Suprapubic skin (tissue), 4 donors: ENCODE data around the gene LRRC61. TPM values are rescaled to one million over a fixed set of nuclear protein-coding genes. Genes with fewer than 3 reads are reported as not detected.

Experiments used
- DNase-seq, 2 donors: peaks; one replicate each; pipeline ENCODE4 v3.0.0-alpha.2; 2019; ENCODE audit warnings: low spot score in 2 of 2
- H3K27ac ChIP-seq: fragments of 200-600 bp; sonication (generic); one replicate; pipeline ENCODE4 v1.5.1; 2019
- H3K27me3 ChIP-seq: fragments of 200-600 bp; sonication (generic); one replicate; pipeline ENCODE4 v1.5.1; 2019
- H3K36me3 ChIP-seq: fragments of 200-600 bp; sonication (generic); one replicate; pipeline ENCODE4 v1.5.1; 2019
- H3K4me1 ChIP-seq: fragments of 200-600 bp; sonication (generic); one replicate; pipeline ENCODE4 v1.5.1; 2019
- H3K4me3 ChIP-seq: fragments of 200-600 bp; sonication (generic); one replicate; pipeline ENCODE4 v1.5.1; 2019; ENCODE audit warnings: mild to moderate bottlenecking
- H3K9me3 ChIP-seq: fragments of 200-600 bp; sonication (generic); one replicate; pipeline ENCODE4 v1.5.1; 2019
- EP300 ChIP-seq: sonication (generic); formaldehyde crosslinking; IDR thresholded peaks from one replicate; pipeline ENCODE4 v1.6.1; 2017; ENCODE audit warnings: antibody characterized with exemption
- POLR2A ChIP-seq, 2 donors: fragments of 450-650 bp; IDR thresholded peaks; one replicate each; pipeline ENCODE4 v1.6.1; 2017; ENCODE audit warnings: antibody characterized with exemption in 2 of 2, mild to moderate bottlenecking in 2 of 2, moderate library complexity in 2 of 2
- POLR2AphosphoS5 ChIP-seq, 3 donors: sonication (generic); formaldehyde crosslinking; IDR thresholded peaks; one replicate each; pipeline ENCODE4 v1.6.1; 2017; ENCODE audit warnings: antibody characterized with exemption in 3 of 3
- WGBS: methylation state at CpG from one replicate; pipeline ENCODE4 v1.1.5; 2018; 5-methylcytosine and 5-hydroxymethylcytosine counted together
- total RNA-seq, 4 donors: library from RNA; depleted of rRNA; stranded (reverse); fragments of >200 nt; gene quantifications; one replicate each; pipeline ENCODE4 v1.1.0, GENCODE V29; 2016
- TF ChIP-seq, protein P1 (sequence below), 2 donors: fragments of 200-600 bp in 1 of 2; fragments of 450-650 bp in 1 of 2; sonication (generic) in 1 of 2; IDR thresholded peaks; one replicate each; pipeline ENCODE4 v1.5.1; 2016 to 2019; ENCODE audit warnings: antibody characterized with exemption in 2 of 2, mild to moderate bottlenecking in 1 of 2, moderate library complexity in 1 of 2

Gene LRRC61
- total RNA-seq, 4 donors from 2014 or later: 7.9 to 29.0 (median 22.5) TPM

DNA sequence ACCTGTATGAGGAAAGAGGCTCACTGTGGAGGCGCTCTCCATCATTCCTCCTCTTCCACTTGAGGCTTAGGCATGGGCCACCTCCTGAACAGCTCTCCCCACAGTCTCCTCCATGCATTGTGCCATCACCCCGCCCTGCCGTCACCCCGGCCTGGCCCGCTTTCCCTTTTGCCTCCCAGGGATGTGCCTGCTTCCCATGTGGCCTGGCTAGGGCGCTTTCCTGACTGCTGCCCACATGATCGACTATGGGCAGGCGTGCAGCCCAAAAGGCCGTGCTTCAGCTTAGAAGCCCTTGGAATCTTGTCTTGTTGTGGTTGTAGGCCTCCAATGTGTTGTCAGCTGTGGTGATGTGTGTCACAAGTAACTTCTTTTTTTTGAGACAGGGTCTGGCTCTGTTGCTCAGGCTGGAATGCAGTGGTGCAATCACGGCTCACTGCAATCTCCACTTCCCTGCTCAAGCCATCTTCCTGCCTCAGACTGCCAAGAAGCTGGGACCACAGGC, 2.0 kb downstream of the LRRC61 start:
- Histone ChIP-seq H3K9me3 (no peaks in the 10 kb centered on the region), H3K27ac (no peak overlapping the region), H3K4me3 (no peak overlapping the region), H3K36me3 (peaks cover 17% of the 10 kb centered on the region), H3K4me1 (peaks cover 33% of the 10 kb centered on the region), H3K27me3 (no peaks in the 10 kb centered on the region)
- TF ChIP-seq POLR2A (IDR thresholded peaks at IDR 0.05) (no peak), POLR2AphosphoS5 (IDR thresholded peaks at IDR 0.05) (no peak), EP300 (no peak)
- TF ChIP-seq, protein P1, sequence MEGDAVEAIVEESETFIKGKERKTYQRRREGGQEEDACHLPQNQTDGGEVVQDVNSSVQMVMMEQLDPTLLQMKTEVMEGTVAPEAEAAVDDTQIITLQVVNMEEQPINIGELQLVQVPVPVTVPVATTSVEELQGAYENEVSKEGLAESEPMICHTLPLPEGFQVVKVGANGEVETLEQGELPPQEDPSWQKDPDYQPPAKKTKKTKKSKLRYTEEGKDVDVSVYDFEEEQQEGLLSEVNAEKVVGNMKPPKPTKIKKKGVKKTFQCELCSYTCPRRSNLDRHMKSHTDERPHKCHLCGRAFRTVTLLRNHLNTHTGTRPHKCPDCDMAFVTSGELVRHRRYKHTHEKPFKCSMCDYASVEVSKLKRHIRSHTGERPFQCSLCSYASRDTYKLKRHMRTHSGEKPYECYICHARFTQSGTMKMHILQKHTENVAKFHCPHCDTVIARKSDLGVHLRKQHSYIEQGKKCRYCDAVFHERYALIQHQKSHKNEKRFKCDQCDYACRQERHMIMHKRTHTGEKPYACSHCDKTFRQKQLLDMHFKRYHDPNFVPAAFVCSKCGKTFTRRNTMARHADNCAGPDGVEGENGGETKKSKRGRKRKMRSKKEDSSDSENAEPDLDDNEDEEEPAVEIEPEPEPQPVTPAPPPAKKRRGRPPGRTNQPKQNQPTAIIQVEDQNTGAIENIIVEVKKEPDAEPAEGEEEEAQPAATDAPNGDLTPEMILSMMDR (IDR thresholded peaks at IDR 0.05): no peak
- WGBS: 64% methylated on average over 10 of the region's 10 CpGs
- DNase-seq: no peak

DNA sequence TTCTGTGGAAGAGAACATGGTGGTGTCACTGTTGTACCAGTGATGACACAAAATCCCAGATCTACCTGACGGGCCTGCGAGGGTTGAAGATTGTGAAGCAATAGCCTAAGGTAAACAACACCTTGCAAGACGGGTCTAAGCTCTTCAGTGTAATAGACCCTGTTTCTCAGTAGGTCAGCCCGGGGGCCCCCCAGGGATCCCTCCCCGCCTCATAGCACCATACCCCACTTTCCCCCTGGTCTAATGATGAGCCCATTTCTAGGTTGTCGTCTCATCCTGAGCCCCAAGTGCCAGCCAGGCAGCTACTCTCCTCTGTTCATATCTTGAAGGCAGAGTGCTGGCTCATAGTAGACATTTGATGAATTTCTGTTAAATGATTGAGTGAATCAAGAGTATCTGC, 2.7 kb downstream of the LRRC61 start:
- Histone ChIP-seq H3K9me3 (no peaks in the 10 kb centered on the region), H3K4me1 (peaks cover 33% of the 10 kb centered on the region), H3K36me3 (peaks cover 19% of the 10 kb centered on the region), H3K27ac (no peak overlapping the region), H3K27me3 (no peaks in the 10 kb centered on the region), H3K4me3 (no peak overlapping the region)
- no peak for DNase-seq
- TF ChIP-seq EP300 (no peak), POLR2AphosphoS5 (IDR thresholded peaks at IDR 0.05) (no peak), POLR2A (IDR thresholded peaks at IDR 0.05) (no peak)
- TF ChIP-seq, protein P1 (IDR thresholded peaks at IDR 0.05): no peak
- 96% methylated on average over 6 of the region's 6 CpGs for WGBS

DNA sequence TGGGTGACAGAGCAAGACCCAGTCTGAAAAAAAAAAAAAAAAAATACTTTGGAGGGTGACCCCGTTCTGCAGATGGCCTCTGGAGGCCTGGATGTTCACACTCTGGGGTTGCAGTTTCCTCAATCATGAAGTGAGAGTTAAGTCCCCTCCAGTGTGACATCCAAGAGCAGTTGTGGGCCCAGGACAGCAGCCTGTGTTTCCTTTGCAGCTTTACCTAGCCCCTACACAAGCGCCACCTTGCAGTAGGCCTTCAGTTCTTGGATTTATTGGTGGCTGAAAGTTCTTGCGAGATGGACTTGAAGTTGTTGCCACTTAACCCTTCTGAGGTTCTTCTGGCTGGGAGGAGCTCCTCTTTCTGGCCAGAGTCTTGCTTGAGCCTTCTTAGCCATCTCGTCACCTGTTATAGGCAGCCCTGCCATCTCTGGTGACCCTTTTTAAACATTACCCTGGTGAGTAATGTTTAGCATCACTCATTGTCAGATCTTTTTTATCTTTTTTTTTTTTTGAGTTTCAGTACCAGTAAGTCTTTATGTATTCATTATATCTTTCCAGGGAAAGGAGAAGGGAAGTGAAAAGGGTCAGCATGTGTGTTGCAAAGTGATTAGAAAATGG, 3.6 kb downstream of the LRRC61 start:
- no peak overlapping the region for H3K27ac ChIP-seq
- no peaks in the 10 kb centered on the region for H3K9me3 ChIP-seq
- peaks cover 24% of the 10 kb centered on the region for H3K4me1 ChIP-seq
- TF ChIP-seq, protein P1 (IDR thresholded peaks at IDR 0.05): no peak
- TF ChIP-seq POLR2AphosphoS5 (IDR thresholded peaks at IDR 0.05) (no peak), EP300 (no peak), POLR2A (IDR thresholded peaks at IDR 0.05) (no peak)
- no peaks in the 10 kb centered on the region for H3K27me3 ChIP-seq
- peaks cover 19% of the 10 kb centered on the region for H3K36me3 ChIP-seq
- no peak overlapping the region for H3K4me3 ChIP-seq
- no peak for DNase-seq
- WGBS: 92% methylated on average over 4 of the region's 4 CpGs

DNA sequence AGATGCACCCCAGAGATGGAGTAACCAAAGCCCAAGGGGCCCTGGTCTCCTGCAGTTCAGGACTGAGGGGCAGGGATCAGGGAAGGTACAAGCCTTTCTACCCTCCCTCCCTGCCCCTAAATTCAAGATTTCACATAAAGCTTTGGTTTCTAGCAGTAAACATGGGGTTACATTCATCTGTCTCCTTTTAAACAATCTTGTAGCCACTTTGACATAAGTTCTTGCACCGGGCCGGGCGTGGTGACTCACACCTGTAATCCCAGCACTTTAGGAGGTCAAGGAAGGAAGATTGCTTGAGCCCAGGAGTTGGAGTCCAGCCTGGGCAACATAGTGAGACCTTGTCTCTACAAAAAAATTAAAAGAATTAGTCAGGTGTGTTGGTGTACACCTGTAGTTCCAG, 4.2 kb downstream of the LRRC61 start:
- Histone ChIP-seq H3K27me3 (no peaks in the 10 kb centered on the region), H3K27ac (no peak overlapping the region), H3K4me3 (no peak overlapping the region), H3K9me3 (no peaks in the 10 kb centered on the region), H3K36me3 (peaks cover 19% of the 10 kb centered on the region), H3K4me1 (peaks cover 24% of the 10 kb centered on the region)
- DNase-seq: no peak
- TF ChIP-seq POLR2A (IDR thresholded peaks at IDR 0.05): no peak
- no peak for TF ChIP-seq POLR2AphosphoS5 (IDR thresholded peaks at IDR 0.05)
- TF ChIP-seq, protein P1 (IDR thresholded peaks at IDR 0.05): no peak
- TF ChIP-seq EP300: no peak
- 94% methylated on average over 3 of the region's 3 CpGs for WGBS

DNA sequence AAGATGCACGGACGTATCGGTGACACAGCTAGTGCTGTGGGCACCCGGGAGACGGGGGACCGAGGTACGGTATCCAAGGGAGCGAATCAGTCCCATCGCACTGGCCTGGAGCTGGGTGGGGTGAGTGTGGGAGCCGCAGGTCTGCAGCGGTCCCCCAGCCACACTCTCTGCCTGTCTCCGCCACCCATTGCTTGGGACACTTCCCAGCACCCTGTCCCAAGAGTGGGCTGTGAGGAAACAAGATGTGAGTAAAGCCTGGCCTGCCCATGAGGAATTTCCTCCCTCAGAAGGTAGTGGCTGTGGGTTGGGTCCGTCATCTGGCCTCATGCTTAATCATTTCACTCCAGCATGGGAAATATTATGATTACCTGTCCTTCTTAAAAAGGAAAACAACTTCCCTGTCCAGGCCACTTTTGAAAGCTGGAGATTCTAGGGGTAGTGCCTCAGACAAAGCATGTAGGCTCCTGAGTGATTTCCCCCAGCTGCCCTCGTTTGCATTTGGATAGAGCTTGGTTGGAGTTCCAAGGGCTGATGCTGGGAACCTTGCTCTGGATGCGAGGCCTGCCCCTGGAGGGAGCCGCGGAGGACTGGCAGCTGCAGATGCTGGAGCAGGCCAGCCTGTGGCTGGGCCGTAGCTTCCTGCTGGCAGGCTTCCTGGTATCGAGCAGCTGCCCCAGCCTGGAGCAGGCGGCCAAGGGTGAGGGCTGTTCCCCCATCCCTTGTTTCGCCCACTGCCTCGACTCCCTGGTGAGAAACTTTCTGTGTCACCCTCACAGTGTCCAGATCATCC, 6.4 kb downstream of the LRRC61 start:
- Histone ChIP-seq H3K4me3 (no peak overlapping the region), H3K4me1 (peaks cover 5% of the 10 kb centered on the region), H3K36me3 (peaks cover 19% of the 10 kb centered on the region), H3K9me3 (no peaks in the 10 kb centered on the region), H3K27ac (no peak overlapping the region), H3K27me3 (no peaks in the 10 kb centered on the region)
- TF ChIP-seq, protein P1 (IDR thresholded peaks at IDR 0.05): no peak
- no peak for TF ChIP-seq POLR2A (IDR thresholded peaks at IDR 0.05)
- no peak for TF ChIP-seq EP300
- no peak for TF ChIP-seq POLR2AphosphoS5 (IDR thresholded peaks at IDR 0.05)
- DNase-seq: no peak
- WGBS: 83% methylated on average over 15 of the region's 22 CpGs
